ENCODE results near the gene TYK2. TPM values are rescaled to one million over a fixed set of nuclear protein-coding genes. Genes with fewer than 3 reads are reported as not detected.
"Not testable (repeated sequence)": the region's sequence is repeated elsewhere in the genome, so short reads cannot be mapped to it uniquely, and the experiment has no call there.

The TYK2 gene
- 67.1 TPM for polyA plus RNA-seq (2013, experiment 1 of 2; ENCODE audit: insufficient read length)
- 57.9 TPM for polyA plus RNA-seq (2013, experiment 2 of 2; ENCODE audit: insufficient read length)

- peak; percentile 98 for DNase-seq
These were observed at the start of gene TYK2 for GRCh38 chr19:10380313-10381102. Gene TYK2, minus strand, starts transcription at chr19:10380572. Its CDS starts 2,166 bp downstream, at chr19:10378406.

GRCh38 chr19:10428996-10429381 is 48.6 kb upstream of the TYK2 start:
- DNase-seq = no peak

DNA sequence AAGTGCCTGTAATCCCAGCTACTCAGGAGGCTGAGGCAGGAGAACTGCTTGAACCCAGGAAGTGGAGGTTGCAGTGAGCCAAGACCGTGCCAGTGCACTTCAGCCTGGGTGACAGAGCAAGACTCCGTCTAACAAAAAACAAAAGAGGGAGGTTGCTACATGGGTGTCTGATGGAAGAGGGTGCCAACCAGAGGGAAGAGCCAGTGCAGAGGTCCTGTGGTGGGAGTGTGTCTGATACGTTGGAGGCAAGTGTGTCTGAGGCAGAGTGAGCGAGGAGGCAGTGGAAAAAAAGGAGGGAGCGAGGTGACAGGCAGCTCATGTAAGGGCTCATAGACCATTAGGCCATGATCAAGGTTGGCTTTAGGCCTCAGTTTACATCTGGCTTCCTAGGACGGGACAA is 46.8 kb upstream of the TYK2 start:
- DNase-seq = no peak

DNA sequence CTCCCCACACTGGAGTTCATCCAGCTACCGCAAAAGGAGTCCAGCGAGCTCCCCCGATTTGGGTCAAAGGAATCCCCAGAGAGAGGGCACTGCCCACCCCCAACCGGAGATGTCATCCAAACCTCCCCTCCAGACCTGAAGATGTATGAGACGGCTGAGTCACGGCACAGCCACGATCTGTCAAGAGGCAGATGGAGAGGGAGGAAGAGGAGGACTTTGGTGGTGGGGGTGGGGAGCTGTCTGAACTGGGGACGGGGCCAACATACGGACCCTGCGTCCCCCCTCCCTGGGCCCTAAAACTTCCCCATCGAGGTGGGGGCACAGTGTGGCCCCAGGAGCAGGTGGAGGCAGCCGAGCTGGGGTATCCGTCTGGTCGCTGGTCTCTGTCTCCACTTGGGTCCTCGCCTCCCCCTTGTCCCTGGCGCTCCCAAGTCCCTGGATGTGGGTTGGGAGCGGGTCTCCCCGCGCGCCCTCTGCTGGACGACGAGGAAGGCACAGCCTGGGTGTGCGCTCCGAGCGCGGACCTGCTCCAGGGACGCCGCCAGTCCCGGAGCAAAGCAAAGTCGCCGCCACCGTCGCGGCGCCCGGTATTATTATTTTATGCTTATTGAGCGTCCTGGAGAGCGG is 43.8 kb upstream of the TYK2 start:
- peak; percentile 75 for DNase-seq

- no peak for DNase-seq
These were observed 42.5 kb upstream of the TYK2 start for GRCh38 chr19:10422846-10423245.

- DNase-seq = no peak
These were observed 41.7 kb upstream of the TYK2 start for GRCh38 chr19:10422046-10422461.

DNA sequence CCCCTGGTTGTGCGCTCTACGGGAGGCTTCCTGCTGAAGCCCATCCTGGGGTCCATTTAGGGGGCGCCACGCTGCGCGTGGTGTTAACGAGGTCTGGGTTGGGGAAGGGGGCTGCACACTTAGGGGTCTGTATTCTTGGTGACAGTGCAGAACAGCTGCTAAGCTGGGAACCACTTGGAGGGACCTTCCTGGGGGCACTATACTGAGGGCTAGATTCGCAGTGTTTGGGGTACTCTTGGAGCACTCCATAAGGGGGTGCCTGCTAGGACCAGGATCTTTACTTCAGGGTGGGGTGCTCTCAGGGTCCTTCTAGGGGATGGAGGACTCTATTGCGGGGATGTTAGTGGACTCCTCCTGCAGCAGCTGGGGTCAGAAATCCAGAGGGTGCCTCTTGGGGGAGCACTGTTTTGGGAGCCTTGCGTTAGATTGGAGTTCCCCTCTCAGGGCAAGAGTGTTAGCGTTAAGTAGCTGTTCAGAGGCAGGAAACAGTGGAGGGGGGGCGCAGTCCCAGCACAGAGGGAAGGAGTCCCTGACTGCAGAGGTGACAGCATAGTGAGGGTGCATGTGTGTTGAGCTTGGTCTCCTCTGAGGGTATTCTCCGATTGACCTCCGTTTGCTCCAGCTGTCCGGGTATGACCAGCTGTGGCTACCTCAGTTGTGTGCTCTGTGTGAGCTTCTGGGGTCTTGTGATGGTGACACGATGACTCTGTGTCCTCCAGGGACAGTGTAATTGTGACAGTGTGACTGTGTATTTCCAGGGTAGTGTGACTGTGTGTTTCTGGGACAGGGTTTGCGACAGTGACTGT is 41.1 kb upstream of the TYK2 start:
- DNase-seq = no peak

DNA sequence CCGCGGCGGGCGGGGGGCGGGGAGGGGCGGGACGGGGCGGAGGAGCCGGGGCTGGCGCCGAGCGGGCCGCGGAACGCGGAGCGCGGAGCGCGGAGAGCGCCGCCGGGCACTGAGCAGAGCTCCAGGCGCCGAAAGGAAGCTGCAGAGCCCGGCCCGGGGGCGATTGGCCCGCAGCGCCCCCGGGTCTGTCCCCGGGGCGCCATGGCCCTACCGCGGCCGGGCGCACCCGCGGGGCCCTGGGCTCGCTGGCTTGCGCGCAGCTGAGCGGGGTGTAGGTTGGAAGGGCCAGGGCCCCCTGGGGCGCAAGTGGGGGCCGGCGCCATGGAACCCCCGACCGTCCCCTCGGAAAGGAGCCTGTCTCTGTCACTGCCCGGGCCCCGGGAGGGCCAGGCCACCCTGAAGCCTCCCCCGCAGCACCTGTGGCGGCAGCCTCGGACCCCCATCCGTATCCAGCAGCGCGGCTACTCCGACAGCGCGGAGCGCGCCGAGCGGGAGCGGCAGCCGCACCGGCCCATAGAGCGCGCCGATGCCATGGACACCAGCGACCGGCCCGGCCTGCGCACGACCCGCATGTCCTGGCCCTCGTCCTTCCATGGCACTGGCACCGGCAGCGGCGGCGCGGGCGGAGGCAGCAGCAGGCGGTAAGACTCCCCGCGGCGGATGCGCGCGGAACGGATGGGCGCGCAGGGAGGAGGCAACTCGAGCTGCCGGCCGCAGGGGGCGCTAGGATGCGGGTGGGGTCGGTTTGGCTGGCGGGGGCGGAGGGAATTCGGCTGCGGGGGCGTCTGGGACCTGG is 40.3 kb upstream of the TYK2 start, which contains the start of gene PDE4A:
Gene PDE4A, plus strand, starts transcription at position 95 of the 796 bp plus-strand sequence. Its CDS starts 227 bp downstream, at position 322.
- peak; percentile 46 for DNase-seq

DNA sequence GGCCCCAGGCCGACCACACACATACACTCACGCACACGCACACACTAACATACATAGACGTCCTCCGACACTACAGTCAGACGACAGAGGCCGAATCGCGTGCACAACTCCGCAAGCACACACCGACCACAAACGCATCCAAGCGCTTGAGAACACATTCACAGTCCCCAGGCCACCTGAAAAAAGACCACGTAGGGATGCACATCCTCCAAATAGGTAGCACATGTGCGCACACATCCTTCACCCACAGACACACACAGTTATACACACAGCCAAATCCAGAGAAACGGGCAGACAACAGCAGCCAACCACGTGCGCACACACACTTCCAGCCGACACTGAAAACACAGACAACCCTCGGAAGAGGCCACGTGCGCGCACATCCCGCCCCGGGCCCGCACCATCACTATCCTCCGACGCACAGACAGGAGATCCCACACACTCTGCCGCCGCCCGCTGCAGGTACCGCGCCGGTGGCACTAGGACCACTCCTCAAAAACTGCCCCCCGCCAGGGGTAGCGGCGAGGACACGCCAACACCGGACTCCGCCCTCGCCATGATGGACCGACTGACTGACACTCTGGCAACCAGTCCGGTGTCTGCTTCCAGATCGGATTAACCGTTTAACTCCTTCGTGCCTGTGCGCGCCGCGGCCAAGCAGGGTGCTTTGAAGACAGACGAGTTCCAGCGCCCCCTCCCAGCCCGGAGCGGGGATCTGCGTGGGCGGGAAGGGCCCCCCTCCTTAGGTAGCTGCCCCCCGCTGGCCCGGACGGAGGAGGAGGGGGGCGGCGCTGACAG is 39.5 kb upstream of the TYK2 start:
- DNase-seq = peak; percentile 70

DNA sequence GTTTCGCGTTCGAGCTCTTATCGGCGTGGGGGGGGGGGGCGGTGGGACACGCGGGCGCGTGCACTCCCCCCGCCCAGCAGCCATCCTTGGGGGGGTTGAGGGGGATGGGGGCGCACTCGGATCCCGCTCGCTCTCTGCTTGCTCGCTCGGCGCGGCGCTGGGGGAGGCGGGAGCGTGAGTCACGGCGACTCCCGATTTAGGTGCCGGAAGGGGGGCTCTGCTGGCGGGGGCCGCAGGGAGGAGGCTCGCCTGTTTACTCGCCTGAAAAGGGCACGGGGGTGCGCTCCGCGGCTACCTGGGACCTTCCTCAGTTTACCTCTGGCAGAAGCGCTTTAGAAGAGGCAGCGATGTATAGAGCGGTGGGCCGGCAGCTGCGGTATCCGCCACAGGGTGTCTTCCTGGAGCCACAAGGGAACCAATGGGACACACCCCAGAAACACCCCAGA is 38.9 kb upstream of the TYK2 start:
- DNase-seq = no peak

DNA sequence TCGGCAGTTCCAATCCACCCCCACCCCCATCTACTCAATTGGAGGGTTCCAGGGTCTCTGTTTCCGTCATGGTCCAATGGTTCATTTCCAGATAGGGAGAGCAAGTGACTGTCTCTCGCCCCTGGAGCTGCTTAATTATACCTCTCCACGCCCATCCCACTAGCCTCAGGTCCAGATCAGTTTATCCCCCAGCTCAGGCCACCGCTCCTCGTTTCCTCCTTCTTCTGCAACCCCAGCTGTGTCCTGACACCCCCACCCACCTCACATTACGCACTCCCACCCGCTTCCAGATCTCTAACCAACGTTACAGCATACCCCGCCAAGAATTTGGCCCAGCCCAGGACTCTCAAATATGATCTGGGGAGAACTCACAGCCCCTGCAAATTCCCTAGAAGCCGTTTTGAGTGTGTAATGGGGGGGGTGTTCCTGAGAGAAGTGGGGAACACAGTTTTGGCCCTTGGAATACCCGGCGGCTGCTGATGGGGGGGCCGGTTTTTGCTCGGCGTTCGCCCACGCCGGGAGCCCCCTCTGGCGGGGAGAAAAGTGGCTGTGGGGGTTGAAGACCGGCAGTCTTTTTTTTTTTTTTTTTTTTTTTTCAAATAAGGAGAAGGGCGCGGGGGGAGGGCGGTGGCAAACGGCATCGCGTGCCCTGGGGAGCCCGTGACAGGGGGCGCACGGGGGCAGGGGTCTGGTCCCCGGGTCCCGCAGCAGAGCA is 38.3 kb upstream of the TYK2 start:
- DNase-seq = no peak

DNA sequence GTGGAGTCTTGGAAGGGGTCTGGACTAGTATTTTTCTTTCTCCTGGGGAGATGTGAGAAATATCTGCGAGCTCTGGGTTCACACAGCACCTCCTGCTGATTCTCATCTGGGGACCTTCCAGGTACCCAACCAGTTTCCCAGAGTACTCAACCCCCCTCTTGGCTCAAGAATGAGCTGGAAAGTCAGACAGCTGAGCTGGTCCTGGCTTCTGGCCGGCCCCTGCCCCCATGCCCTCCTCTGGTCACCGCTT is 37.8 kb upstream of the TYK2 start:
- DNase-seq = no peak

- no peak for DNase-seq
These were observed 37.3 kb upstream of the TYK2 start for GRCh38 chr19:10417541-10418234.

DNA sequence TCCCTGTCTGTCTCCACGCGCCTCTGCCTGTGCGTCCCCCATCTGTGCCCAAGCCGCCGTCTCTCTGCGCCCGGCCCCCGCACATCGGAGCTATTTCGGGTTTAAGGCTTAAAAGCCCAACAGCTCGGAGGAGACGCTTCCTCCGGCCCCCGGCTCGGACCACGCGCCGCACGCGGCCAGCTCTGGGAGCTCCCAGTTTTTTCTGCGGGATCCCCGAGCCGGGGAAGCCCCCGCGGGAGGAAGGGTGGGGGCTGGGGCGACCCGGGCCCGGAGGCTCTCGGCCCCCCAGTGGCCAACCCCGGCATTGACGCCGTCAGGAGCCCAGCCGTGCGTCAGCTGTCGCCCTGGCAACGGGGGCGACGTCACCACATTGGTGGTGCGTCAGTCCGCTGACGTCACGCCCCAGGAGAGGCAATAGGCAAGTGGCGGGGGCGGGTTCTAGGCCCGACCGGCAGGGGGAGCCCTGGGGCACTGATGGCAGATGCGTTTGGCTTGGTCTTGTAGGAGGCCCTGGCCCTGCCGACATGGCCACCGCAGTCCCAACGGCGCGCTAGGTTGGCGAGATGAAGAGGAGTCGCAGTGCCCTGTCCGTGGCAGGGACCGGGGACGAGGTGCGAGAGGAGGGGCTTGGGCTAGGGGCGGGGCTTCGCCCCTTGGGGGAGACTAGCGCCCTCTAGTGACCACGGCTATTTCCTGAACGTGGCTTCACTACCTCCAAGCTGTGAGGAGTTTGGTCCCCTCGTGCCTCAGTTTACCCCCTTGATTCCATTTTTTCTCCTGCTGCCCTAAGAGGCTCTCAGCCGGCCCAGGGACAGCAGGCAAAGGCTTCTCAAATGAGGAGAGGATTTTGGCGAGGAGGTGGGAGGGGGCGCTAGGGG is 36.2 kb upstream of the TYK2 start:
- DNase-seq = peak; percentile 80

- DNase-seq = no peak
These were observed 35.7 kb upstream of the TYK2 start for GRCh38 chr19:10416083-10416379.

GRCh38 chr19:10412257-10412977 is 32.0 kb upstream of the TYK2 start:
- no peak for DNase-seq

GRCh38 chr19:10411224-10411623 is 30.9 kb upstream of the TYK2 start:
- DNase-seq = not testable (repeated sequence)

DNA sequence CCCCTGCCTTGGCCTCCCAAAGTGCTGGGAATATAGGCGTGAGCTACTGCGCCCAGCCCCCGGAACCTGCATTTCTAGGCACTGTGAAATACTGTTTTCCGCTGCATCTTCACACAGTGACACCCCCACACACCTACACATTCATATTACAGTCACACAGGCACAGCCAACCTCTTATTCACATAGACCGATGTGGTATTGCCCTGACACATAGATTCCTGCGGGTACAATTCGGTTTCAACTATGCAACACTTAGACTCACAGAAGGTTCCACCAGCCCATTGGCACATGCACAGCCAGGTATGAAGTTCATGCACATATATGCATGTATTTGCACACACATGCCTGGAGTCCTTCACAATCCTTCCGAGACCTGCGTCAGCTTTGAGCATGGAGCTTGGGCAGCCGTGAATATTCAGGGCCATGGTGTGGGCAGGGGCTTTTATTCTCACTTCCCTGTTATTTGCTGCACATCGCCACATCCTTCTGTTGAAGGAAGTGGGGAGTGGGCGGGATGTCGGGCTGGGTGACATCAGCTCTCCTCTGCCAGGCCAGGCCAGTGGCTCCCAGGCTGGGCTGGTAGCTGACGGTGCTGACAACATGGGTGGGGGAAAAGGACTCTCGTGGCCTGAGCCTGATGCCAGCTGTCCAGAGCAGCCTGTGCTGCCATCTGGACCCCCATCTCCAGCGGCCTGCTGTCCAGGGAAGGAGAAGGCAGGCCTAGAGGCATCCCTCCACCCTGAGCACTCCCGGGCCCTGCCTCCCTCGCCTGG is 28.3 kb upstream of the TYK2 start:
- DNase-seq = no peak

Data from fibroblast of skin of back (primary cell).